PC-9 (cell line): ENCODE measurements around the gene MSL1.

Experiments used
- EZH2 ChIP-seq: fragments of 200-600 bp; sonication (generic); IDR thresholded peaks from 2 replicates; pipeline ENCODE4 v1.8.0; 2017; ENCODE audit warnings: antibody characterized with exemption, low read depth
- TF ChIP-seq, protein P1 (sequence below): fragments of 200-600 bp; sonication (generic); conservative IDR thresholded peaks from 2 replicates; pipeline ENCODE4 v1.6.1; 2017; ENCODE audit warnings: mixed run types, antibody characterized with exemption, mild to moderate bottlenecking, moderate library complexity

DNA sequence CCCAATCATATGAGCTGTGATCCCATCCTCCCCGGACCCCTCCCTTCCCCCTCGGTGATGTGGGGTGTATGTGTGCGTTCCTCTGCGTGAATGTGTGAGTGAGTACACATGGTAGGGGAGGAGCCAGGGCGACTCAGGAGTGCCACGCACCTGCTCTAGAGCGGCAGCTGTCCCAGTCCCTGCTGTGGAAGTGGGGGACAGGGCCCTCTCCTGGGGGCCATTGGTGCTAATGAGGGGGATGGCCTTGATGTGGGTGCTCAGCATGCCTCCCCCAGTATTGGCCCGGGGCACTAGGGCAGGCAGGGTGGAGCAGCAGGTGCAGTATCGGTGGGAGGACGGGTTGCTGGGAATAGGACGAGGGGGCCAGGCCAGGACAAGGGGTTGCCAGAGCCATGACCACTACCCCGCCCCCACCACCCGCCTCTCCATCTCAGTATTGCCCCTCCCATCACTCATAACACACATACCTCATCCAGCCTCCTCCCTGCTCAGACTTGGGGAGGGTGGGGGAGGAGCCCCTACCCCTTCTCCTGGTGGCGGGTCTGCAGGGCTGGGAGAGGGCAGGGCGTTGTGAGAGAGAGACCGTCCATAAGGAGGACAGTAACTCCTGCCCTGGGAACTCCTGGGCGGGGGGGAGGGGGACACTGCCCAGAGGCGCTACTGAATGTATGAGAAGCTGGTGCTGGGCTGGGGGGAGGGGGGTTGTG is 29.9 kb upstream of the MSL1 start:
- TF ChIP-seq EZH2, result no peak
- TF ChIP-seq, protein P1, sequence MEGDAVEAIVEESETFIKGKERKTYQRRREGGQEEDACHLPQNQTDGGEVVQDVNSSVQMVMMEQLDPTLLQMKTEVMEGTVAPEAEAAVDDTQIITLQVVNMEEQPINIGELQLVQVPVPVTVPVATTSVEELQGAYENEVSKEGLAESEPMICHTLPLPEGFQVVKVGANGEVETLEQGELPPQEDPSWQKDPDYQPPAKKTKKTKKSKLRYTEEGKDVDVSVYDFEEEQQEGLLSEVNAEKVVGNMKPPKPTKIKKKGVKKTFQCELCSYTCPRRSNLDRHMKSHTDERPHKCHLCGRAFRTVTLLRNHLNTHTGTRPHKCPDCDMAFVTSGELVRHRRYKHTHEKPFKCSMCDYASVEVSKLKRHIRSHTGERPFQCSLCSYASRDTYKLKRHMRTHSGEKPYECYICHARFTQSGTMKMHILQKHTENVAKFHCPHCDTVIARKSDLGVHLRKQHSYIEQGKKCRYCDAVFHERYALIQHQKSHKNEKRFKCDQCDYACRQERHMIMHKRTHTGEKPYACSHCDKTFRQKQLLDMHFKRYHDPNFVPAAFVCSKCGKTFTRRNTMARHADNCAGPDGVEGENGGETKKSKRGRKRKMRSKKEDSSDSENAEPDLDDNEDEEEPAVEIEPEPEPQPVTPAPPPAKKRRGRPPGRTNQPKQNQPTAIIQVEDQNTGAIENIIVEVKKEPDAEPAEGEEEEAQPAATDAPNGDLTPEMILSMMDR, result no peak
